Endothelial cell (in vitro differentiated cells): ENCODE measurements around the gene SLC22A17. TPM values are rescaled to one million over a fixed set of nuclear protein-coding genes. Genes with fewer than 3 reads are reported as not detected.

Experiments
- DNase-seq: peaks from one replicate; pipeline ENCODE4 v3.0.0; 2021; ENCODE audit warnings: low spot score
- H3K27ac Mint-ChIP-seq: one replicate; pipeline ENCODE4 v1.8.0; 2021; ENCODE audit warnings: mixed read lengths, inconsistent platforms; ENCODE audit not compliant: unreplicated experiment
- H3K27me3 Mint-ChIP-seq: one replicate; pipeline ENCODE4 v1.8.0; 2021; ENCODE audit warnings: mild to moderate bottlenecking, moderate library complexity, mixed read lengths, inconsistent platforms; ENCODE audit not compliant: unreplicated experiment
- H3K36me3 Mint-ChIP-seq: one replicate; pipeline ENCODE4 v1.8.0; 2021; ENCODE audit warnings: mild to moderate bottlenecking, low read depth, mixed read lengths, inconsistent platforms; ENCODE audit not compliant: unreplicated experiment
- H3K4me1 Mint-ChIP-seq: one replicate; pipeline ENCODE4 v1.8.0; 2021; ENCODE audit warnings: mild to moderate bottlenecking, mixed read lengths, inconsistent platforms; ENCODE audit not compliant: unreplicated experiment
- H3K4me3 Mint-ChIP-seq: one replicate; pipeline ENCODE4 v1.8.0; 2021; ENCODE audit warnings: mild to moderate bottlenecking, mixed read lengths, inconsistent platforms; ENCODE audit not compliant: unreplicated experiment
- H3K9me3 Mint-ChIP-seq: one replicate; pipeline ENCODE4 v1.8.0; 2021; ENCODE audit warnings: mixed read lengths, inconsistent platforms; ENCODE audit not compliant: unreplicated experiment
- CTCF ChIP-seq: fragments of 200-600 bp; sonication (generic); IDR thresholded peaks from one replicate; pipeline ENCODE4 v1.5.0; 2021; ENCODE audit warnings: antibody characterized with exemption; ENCODE audit not compliant: unreplicated experiment
- total RNA-seq: library from RNA; stranded (reverse); fragmentation: NEBNext Ultra II Directional; extraction: Animal tissue kit (Norgen Biotek cat#: 25700); gene quantifications from one replicate; pipeline ENCODE4 v1.2.1, GENCODE V29; 2021; ENCODE audit not compliant: unreplicated experiment

SLC22A17 gene
- total RNA-seq, 1 donor from 2014 or later = 35.3 TPM

DNA sequence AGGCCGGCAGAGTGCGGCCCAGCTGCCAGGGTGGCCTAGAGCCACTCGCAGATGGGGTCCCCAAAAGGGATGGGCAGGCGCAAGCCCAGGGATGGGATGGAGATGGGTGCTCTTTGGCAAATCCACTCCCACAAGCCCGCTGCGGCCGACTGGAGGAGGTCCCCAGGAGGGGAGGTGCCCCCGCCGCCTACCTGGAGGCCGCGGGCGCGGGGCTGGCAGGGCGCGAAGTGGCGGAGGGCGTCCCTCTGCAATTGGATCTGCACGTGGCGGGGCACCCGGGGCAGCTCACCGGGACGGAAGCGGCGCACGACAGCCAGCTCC is 50.8 kb downstream of the SLC22A17 start:
- no peaks in the 10 kb centered on the region for H3K9me3 Mint-ChIP-seq
- DNase-seq = no peak
- H3K27ac Mint-ChIP-seq = no peak overlapping the region
- H3K27me3 Mint-ChIP-seq = peaks cover 14% of the 10 kb centered on the region
- peaks cover 9% of the 10 kb centered on the region for H3K36me3 Mint-ChIP-seq
- H3K4me3 Mint-ChIP-seq = peak overlapping the region; percentile 85
- H3K4me1 Mint-ChIP-seq = peaks cover 26% of the 10 kb centered on the region
- TF ChIP-seq CTCF = no peak

DNA sequence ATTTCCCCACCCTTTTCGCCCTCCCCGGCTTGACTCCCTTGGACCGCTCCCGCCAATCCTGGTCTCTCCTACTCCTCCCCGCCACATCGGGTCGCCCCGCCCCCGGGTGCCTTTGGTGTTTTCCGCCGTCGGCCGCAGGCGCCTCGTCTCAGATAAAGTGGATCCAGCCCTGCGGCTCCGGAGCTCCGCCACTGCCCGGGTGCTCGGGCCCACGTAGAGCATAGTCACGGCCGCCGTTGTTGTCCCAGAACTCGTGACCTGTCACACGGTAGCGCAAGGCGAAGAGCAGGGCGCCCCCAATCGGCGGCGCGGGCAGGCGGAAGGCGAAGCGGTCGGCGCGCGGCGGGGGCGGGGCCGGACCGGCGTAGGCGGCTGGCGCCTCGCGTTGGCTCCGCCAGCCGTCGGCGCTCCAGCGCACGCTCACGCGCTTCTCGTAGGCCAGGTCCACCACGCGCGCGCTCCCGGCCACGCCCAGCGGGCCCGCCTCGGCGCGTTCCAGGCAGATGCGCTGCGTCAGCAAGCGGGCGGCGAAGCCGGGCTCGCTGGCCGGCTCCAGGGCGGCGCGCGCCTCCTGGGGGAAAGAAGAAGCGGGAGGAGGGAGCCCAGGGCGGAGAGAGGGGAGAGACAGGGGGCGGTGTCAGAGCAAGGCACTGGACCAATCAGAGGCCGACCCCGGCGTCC is 51.3 kb downstream of the SLC22A17 start:
- peak; percentile 99 for DNase-seq
- H3K4me3 Mint-ChIP-seq = peak overlapping the region; percentile 91
- H3K4me1 Mint-ChIP-seq = peaks cover 31% of the 10 kb centered on the region
- H3K9me3 Mint-ChIP-seq = no peaks in the 10 kb centered on the region
- H3K36me3 Mint-ChIP-seq = peaks cover 13% of the 10 kb centered on the region
- TF ChIP-seq CTCF = peak; percentile 85
- peaks cover 14% of the 10 kb centered on the region for H3K27me3 Mint-ChIP-seq
- H3K27ac Mint-ChIP-seq = peak overlapping the region; percentile 80

DNA sequence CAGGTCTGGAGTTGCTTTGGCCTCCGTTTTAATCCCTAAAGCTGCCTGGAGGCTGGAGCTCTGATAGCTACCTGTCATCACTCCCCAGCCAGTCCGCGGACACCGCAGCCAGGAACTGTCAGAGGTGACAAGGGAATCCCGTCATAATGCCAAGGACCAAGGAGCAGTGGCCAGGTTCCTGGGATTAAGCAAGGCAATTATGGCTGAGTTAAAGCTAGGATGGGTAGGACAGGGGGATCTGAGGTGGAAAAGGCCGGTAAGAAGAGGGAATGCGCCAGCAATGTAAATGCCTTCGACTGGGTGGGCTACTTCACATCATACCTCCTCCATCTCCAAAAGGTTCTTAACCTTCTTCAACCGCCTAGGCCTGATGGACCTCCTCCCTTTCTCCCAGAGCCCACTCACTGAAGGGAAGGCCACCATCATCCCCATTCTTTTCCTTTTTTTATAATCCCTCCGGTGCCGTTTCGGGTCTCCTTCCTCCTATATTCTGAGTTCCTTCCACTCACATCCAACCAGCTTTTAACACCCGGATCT is 51.9 kb downstream of the SLC22A17 start:
- TF ChIP-seq CTCF = no peak
- H3K4me1 Mint-ChIP-seq = peaks cover 31% of the 10 kb centered on the region
- H3K9me3 Mint-ChIP-seq = no peaks in the 10 kb centered on the region
- DNase-seq = no peak
- H3K36me3 Mint-ChIP-seq = peaks cover 13% of the 10 kb centered on the region
- peaks cover 14% of the 10 kb centered on the region for H3K27me3 Mint-ChIP-seq
- peak overlapping the region; percentile 80 for H3K27ac Mint-ChIP-seq
- H3K4me3 Mint-ChIP-seq = peak overlapping the region; percentile 91

DNA sequence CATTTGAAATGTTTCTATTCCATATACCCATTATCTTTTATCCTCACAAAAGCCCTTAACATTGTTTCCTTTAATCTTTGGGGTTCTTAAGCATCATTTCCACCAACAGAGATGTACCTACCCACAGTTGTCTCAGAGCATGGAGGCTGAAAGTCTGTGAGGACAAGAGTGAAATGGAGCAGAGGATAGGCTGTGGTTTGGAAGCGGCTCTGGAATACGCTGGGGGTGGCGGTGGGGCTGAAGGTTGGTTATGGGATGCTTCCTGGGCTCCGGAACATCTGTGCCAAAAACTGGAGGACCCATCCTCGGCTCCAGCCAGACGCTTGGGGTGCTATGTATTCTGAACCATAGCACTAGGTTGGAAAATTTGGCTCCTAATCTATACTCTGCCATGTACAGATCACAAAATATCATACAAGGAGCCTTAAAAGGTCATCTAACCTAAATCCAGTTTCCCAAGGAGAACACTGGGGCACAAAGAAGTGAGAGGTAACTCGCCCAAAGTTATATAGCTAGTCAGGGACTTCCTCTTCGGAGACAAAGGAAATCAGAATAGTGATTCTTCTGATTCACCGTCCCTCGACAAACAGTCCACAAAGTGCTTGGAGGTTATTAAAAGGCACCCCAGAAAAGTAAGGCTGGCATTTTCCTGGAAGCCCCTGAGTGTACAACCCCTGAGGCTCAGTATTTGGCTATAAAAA is 52.6 kb downstream of the SLC22A17 start:
- Mint-ChIP-seq H3K9me3 (no peaks in the 10 kb centered on the region), H3K4me3 (peak overlapping the region; percentile 91), H3K36me3 (peaks cover 18% of the 10 kb centered on the region), H3K4me1 (peaks cover 37% of the 10 kb centered on the region), H3K27me3 (peaks cover 16% of the 10 kb centered on the region), H3K27ac (peak overlapping the region; percentile 80)
- DNase-seq = no peak
- TF ChIP-seq CTCF = no peak
